K562 (cell line): ENCODE measurements around the gene OTOA. TPM values are rescaled to one million over a fixed set of nuclear protein-coding genes. Genes with fewer than 3 reads are reported as not detected.

ENCODE experiments used
- ATAC-seq: fragments of 200-7000 bp; cut with Tn5 transposase; 3 replicates; pipeline ENCODE4 v1.9.1; 2020; ENCODE audit warnings: moderate library complexity
- BruUV-seq: library from RNA; stranded (reverse); fragments of 400-500 nt; replicated peaks from 2 replicates; lab custom pipeline; 2021; lab: Mats Ljungman, UMichigan
- CTCF ChIA-PET: fragments of 300-600 bp; formaldehyde crosslinking; extraction: SDS; loops from one replicate; lab custom pipeline; 2021; ENCODE audit warnings: low intra/inter-chr PET ratio; lab: Yijun Ruan, JAX
- POLR2A ChIA-PET: fragments of 300-600, 350-650 bp; sonication (Branson Sonifier 250); formaldehyde crosslinking; extraction: SDS; loops from one replicate; lab custom pipeline; 2021; ENCODE audit warnings: antibody characterized with exemption, inconsistent platforms; lab: Yijun Ruan, JAX
- DNase-seq, 4 experiments: peaks; one replicate each; pipeline versions ENCODE4 v3.0.0 to v3.0.0-alpha.2; 2011 to 2018; ENCODE audit warnings: low spot score in 3 of 4, mixed read lengths in 3 of 4; ENCODE audit errors: extremely low read depth in 1 of 4
- FAIRE-seq: peaks from 2 replicates; lab custom pipeline; 2011; peaks lifted over from hg19 to GRCh38; lab: Jason Lieb, UNC
- H2AFZ ChIP-seq: 2 replicates; pipeline ENCODE4 v1.6.0; 2011; ENCODE audit warnings: low read depth, low read length, control low read depth, inconsistent platforms
- H3K27ac ChIP-seq: fragments of 200-600 bp; 3 replicates; pipeline ENCODE4 v1.8.0; 2011; ENCODE audit warnings: low read depth, mild to moderate bottlenecking, control low read depth, inconsistent platforms, low read length, moderate library complexity, mixed read lengths; ENCODE audit errors: extremely low read depth
- H3K27me3 ChIP-seq, 2 experiments: fragments of 300-600 bp in 1 of 2; 2 replicates in 1 of 2; 3 replicates in 1 of 2; pipeline versions ENCODE4 v1.6.0 to v1.8.0; 2011; ENCODE audit warnings: inconsistent platforms in 2 of 2, low read length in 2 of 2, mild to moderate bottlenecking in 1 of 2, mixed read lengths in 1 of 2, moderate library complexity in 1 of 2; ENCODE audit not compliant: control insufficient read depth in 2 of 2, insufficient read depth in 2 of 2
- H3K36me3 ChIP-seq: fragments of 300-600 bp; 3 replicates; pipeline ENCODE4 v1.8.0; 2011; ENCODE audit warnings: mild to moderate bottlenecking, low read length, inconsistent platforms; ENCODE audit not compliant: control insufficient read depth, insufficient read depth
- H3K4me1 ChIP-seq, 2 experiments: fragments of 200-600 bp in 1 of 2; replicated peaks in 1 of 2; 2 replicates in 1 of 2; 3 replicates in 1 of 2; pipeline versions ENCODE4 v1.5.1 to v1.8.0; 2011; ENCODE audit warnings: inconsistent platforms in 2 of 2, low read length in 2 of 2, mild to moderate bottlenecking in 1 of 2, mixed read lengths in 1 of 2, moderate library complexity in 1 of 2; ENCODE audit not compliant: control insufficient read depth in 2 of 2, insufficient read depth in 2 of 2
- H3K4me2 ChIP-seq: 2 replicates; pipeline ENCODE4 v1.6.1; 2011; ENCODE audit warnings: low read length, control low read depth, inconsistent platforms, mixed read lengths; ENCODE audit not compliant: insufficient read depth
- H3K4me3 ChIP-seq: fragments of 200-600 bp; sonication (generic), shearing (Covaris generic); 2 replicates; pipeline ENCODE4 v1.5.1; 2016; ENCODE audit warnings: control low read depth, inconsistent platforms
- H3K79me2 ChIP-seq: fragments of 200-600 bp; 3 replicates; pipeline ENCODE4 v1.8.0; 2011; ENCODE audit warnings: low read length, inconsistent platforms; ENCODE audit not compliant: control insufficient read depth, insufficient read depth
- H3K9ac ChIP-seq, 2 experiments: 2 replicates each; pipeline versions ENCODE4 v1.6.0 to v1.6.1; 2011; ENCODE audit warnings: low read depth in 2 of 2, low read length in 2 of 2, control low read depth in 1 of 2, inconsistent platforms in 1 of 2, mild to moderate bottlenecking in 1 of 2, mixed read lengths in 1 of 2; ENCODE audit not compliant: insufficient read depth in 1 of 2
- H3K9me1 ChIP-seq: one replicate; pipeline ENCODE4 v1.6.0; 2011; ENCODE audit warnings: inconsistent platforms, mild to moderate bottlenecking, low read length, moderate library complexity; ENCODE audit not compliant: control insufficient read depth, insufficient read depth
- H3K9me3 ChIP-seq: replicated peaks from 2 replicates; pipeline ENCODE4 v1.5.1; 2011; ENCODE audit warnings: low read depth, low read length, inconsistent platforms; ENCODE audit not compliant: control insufficient read depth, insufficient read depth
- H4K20me1 ChIP-seq: replicated peaks from 2 replicates; pipeline ENCODE4 v1.6.1; 2011; ENCODE audit warnings: low read length, inconsistent platforms, mixed read lengths; ENCODE audit not compliant: control insufficient read depth, insufficient read depth
- CBX1 ChIP-seq: sonication (generic); IDR thresholded peaks from 2 replicates; pipeline ENCODE4 v1.6.1; 2016; ENCODE audit warnings: antibody characterized with exemption, low read depth, mild to moderate bottlenecking
- CTCF ChIP-seq, 3 experiments: IDR thresholded peaks in 2 of 3; conservative IDR thresholded peaks in 1 of 3; 2 replicates each; pipeline ENCODE4 v1.5.1; 2011 to 2012; ENCODE audit warnings: low read length in 3 of 3, mild to moderate bottlenecking in 3 of 3, control low read depth in 2 of 3, improper control_type of control experiment in 1 of 3, inconsistent platforms in 1 of 3, low read depth in 1 of 3, mixed read lengths in 1 of 3, moderate library complexity in 1 of 3; ENCODE audit not compliant: insufficient read depth in 2 of 3
- WGBS: fragments of 100-300 bp; shearing (Covaris generic); methylation state at CpG from one replicate; pipeline ENCODE4 v1.1.6; 2016; ENCODE audit warnings: low coverage, mixed read lengths; ENCODE audit not compliant: insufficient coverage; ENCODE audit errors: missing lambda C conversion rate; 5-methylcytosine and 5-hydroxymethylcytosine counted together
- in situ Hi-C: fragments of 300-500 bp; cut with MboI; formaldehyde crosslinking; loops from 4 replicates; pipeline ENCODE4 v1.15.0; 2018; ENCODE audit warnings: inconsistent platforms, mixed read lengths
- intact Hi-C: fragments of 100-400 bp; cut with micrococcal nuclease; formaldehyde crosslinking; loops from 2 replicates; pipeline ENCODE4 v1.14.2; 2022
- polyA plus RNA-seq, 8 experiments: library from polyadenylated mRNA; depleted of rRNA in 4 of 8; stranded (reverse) in 5 of 8; unstranded in 3 of 8; fragments of >200 nt; fragmentation: Nextera tagmentation in 2 of 8; fragmentation: Illumina TruSeq in 1 of 8; extraction: Ambion mirVana in 2 of 8; extraction: Trizol in 1 of 8; gene quantifications; 2 replicates each; pipeline versions ENCODE4 v1.2.1 to v1.2.3, GENCODE V29; 2011 to 2014; ENCODE audit warnings: inconsistent platforms in 1 of 8, missing spikeins in 1 of 8
- total RNA-seq, 7 experiments: library from RNA; depleted of rRNA in 6 of 7; stranded (reverse); fragments of >200 nt in 6 of 7; fragmentation: Illumina TruSeq in 2 of 7; extraction: Trizol in 2 of 7; gene quantifications; 2 replicates each; pipeline versions ENCODE4 v1.2.1 to v1.2.3, GENCODE V29; 2011 to 2021; ENCODE audit warnings: low replicate concordance in 1 of 7

Gene OTOA
- total and polyA plus RNA-seq, 9 of the 15 experiments (the other 6 are each of a cell fraction or from before 2014, with no cell fraction given) = 0.04 TPM; not detected in 8

- CTCF ChIA-PET = no interaction called here
- H3K4me2 ChIP-seq = no peak overlapping the region
Observed at GRCh38 chr16:21614896-21615295, 48.9 kb upstream of the OTOA start.

More at GRCh38 chr16:21614896-21615295, 48.9 kb upstream of the OTOA start:
- H3K4me1 ChIP-seq = peaks cover 6 to 44% of the 10 kb centered on the region in 2 experiments
- H3K9ac ChIP-seq = no peak overlapping the region
- peaks cover 19% of the 10 kb centered on the region for H4K20me1 ChIP-seq
- TF ChIP-seq CTCF (IDR thresholded peaks at IDR 0.05 in 2 of 3, conservative IDR thresholded peaks at IDR 0.05 in 1 of 3; ENCODE audit: insufficient read depth in 2 of 3, low read depth in 1 of 3, low read length in 3 of 3) (peak in 2 of 3 experiments; percentile 6 to 31; a peak in 3 of 6 replicates), CBX1 (no peak)
- WGBS = 86% methylated on average over 2 of the region's 3 CpGs
- peaks cover 45% of the 10 kb centered on the region for H3K79me2 ChIP-seq
- no peak overlapping the region for H3K4me3 ChIP-seq
- intact Hi-C loops = no loop called here
- no peak for DNase-seq
- H3K9me3 ChIP-seq = no peaks in the 10 kb centered on the region
- no peak for FAIRE-seq
- no peak overlapping the region for H3K27ac ChIP-seq
- H2AFZ ChIP-seq = no peak overlapping the region
- in situ Hi-C loops = no loop called here
- no peaks in the 10 kb centered on the region for H3K27me3 ChIP-seq
- H3K9me1 ChIP-seq = no peaks in the 10 kb centered on the region
- POLR2A ChIA-PET = interaction anchor here (0.6 to 2.2 kb wide), 2 partner anchors 10 to 573 kb away, joined by 4 to 10 read pairs; no protein-coding TSS in a partner anchor
- peaks cover 46% of the 10 kb centered on the region for H3K36me3 ChIP-seq
- ATAC-seq = no peak
- no TSS peak for BruUV-seq
